SKM-1 (cell line): ENCODE data around the gene TWIST2.

Source experiments
- DNase-seq: peaks from one replicate; lab custom pipeline; 2025; ENCODE audit not compliant: unreplicated experiment; lab: John Stamatoyannopoulos, UW

TWIST2 gene

GRCh38 chr2:238916176-238916874, 68.4 kb downstream of the TWIST2 start:
- DNase-seq: no peak

GRCh38 chr2:238916875-238917590, 69.1 kb downstream of the TWIST2 start:
- no peak for DNase-seq

- no peak for DNase-seq
These were observed 71.4 kb downstream of the TWIST2 start for GRCh38 chr2:238919307-238919706.

- DNase-seq: no peak
These were observed 72.2 kb downstream of the TWIST2 start for GRCh38 chr2:238920053-238920452.

- DNase-seq: no peak
These were observed 72.7 kb downstream of the TWIST2 start for GRCh38 chr2:238920601-238921001.

GRCh38 chr2:238921259-238921658, 73.4 kb downstream of the TWIST2 start:
- no peak for DNase-seq

- no peak for DNase-seq
These were observed 73.9 kb downstream of the TWIST2 start for GRCh38 chr2:238921681-238922319.

- DNase-seq: no peak
These were observed 74.5 kb downstream of the TWIST2 start for GRCh38 chr2:238922435-238922834.

GRCh38 chr2:238924032-238924431, 76.1 kb downstream of the TWIST2 start:
- no peak for DNase-seq

- DNase-seq: no peak
These were observed 76.9 kb downstream of the TWIST2 start for GRCh38 chr2:238924796-238925195.

- no peak for DNase-seq
These were observed 77.4 kb downstream of the TWIST2 start for GRCh38 chr2:238925281-238925680.

GRCh38 chr2:238925816-238926521, 78.1 kb downstream of the TWIST2 start:
- no peak for DNase-seq

- no peak for DNase-seq
These were observed 79.1 kb downstream of the TWIST2 start for GRCh38 chr2:238926761-238927611.

GRCh38 chr2:238927746-238928519, 80.0 kb downstream of the TWIST2 start:
- DNase-seq: no peak

GRCh38 chr2:238928520-238929241, 80.8 kb downstream of the TWIST2 start:
- DNase-seq: no peak

- no peak for DNase-seq
These were observed 81.6 kb downstream of the TWIST2 start for GRCh38 chr2:238929242-238930081.

- DNase-seq: no peak
These were observed 82.3 kb downstream of the TWIST2 start for GRCh38 chr2:238930216-238930615.
